Ectodermal cell (in vitro differentiated cells): ENCODE data around the gene PPIF.

Experiments used
- H3K27ac ChIP-seq: 2 replicates; pipeline ENCODE4 v1.7.0; 2013; ENCODE audit warnings: mild to moderate bottlenecking, low read depth, low read length; ENCODE audit not compliant: insufficient read depth, poor library complexity, severe bottlenecking
- H3K27me3 ChIP-seq: 2 replicates; pipeline ENCODE4 v1.7.0; 2013; ENCODE audit warnings: mild to moderate bottlenecking, low read length; ENCODE audit not compliant: insufficient read depth, control insufficient read depth, poor library complexity, severe bottlenecking
- H3K36me3 ChIP-seq: one replicate; pipeline ENCODE4 v1.7.0; 2013; ENCODE audit warnings: low read length; ENCODE audit not compliant: control insufficient read depth, insufficient read depth
- H3K4me1 ChIP-seq: one replicate; pipeline ENCODE4 v1.7.0; 2013; ENCODE audit warnings: low read length; ENCODE audit not compliant: control insufficient read depth, insufficient read depth
- H3K4me3 ChIP-seq: 2 replicates; pipeline ENCODE4 v1.7.0; 2013; ENCODE audit warnings: low read depth, low read length, control low read depth; ENCODE audit not compliant: insufficient read depth
- H3K9me3 ChIP-seq: 2 replicates; pipeline ENCODE4 v1.7.0; 2013; ENCODE audit warnings: mild to moderate bottlenecking, low read length, moderate library complexity; ENCODE audit not compliant: control insufficient read depth
- WGBS, 2 experiments: methylation state at CpG; one replicate each; pipeline ENCODE4 v1.1.7; 2013; ENCODE audit warnings: missing lambda C conversion rate in 2 of 2; 5-methylcytosine and 5-hydroxymethylcytosine counted together

The PPIF gene

DNA sequence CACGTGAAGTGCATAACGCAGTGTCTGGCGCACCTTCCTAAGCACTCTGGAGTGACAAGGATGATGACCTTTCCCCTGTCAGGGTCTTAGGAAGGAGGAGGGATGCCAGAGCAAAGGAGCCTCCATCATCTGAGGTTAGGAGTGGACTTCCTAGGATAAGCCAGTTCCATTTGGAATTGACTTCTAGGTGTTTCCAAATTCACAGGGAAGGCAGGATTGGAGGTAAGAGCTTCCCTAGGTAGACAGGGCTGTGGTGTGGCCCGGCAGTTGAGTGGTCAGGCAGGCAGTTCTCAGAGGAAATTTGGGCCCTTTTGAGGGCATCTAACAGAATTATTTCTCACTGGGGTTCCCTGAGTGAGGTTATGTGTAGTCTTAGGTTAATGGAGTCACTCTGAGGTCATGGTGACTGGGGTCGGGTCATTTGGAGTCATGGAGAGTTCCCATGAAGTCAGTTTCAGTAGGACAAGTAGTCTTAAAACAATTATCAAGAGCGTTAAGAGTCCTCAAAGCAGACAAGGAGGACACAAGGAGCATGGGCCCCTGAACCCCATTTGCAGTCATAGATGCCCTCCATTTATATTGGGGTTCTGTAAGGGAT, 8.2 kb downstream of the PPIF start:
- Histone ChIP-seq H3K4me3 (no peak overlapping the region), H3K4me1 (no peaks in the 10 kb centered on the region), H3K27me3 (no peaks in the 10 kb centered on the region), H3K27ac (no peak overlapping the region), H3K9me3 (no peaks in the 10 kb centered on the region), H3K36me3 (peaks cover 16% of the 10 kb centered on the region)
- 79 to 83% methylated on average over 6 of the region's 6 CpGs for WGBS, 2 experiments

DNA sequence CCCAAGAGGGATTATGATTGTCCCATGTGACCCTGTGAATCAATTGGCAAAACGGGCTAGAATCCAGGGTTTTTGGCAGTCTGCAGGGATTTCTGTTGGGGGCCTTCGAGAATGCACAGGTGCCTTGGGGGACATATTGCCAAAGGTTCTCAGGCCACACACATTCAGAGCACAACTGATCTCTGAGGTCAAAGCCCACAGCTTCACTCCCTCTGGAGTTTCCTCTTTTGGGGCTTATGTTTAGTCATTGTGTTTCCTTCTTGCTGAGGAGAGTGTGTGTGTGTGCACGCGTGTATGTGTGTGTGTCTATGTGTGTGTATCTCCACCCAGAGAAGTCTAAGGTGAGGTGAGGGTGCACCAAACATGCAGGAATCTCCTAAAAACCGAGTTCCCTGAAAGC, 8.8 kb downstream of the PPIF start:
- H3K4me3 ChIP-seq: no peak overlapping the region
- H3K27me3 ChIP-seq: no peaks in the 10 kb centered on the region
- H3K27ac ChIP-seq: no peak overlapping the region
- no peaks in the 10 kb centered on the region for H3K4me1 ChIP-seq
- 91 to 95% methylated on average over 5 of the region's 5 CpGs for WGBS, 2 experiments
- peaks cover 13% of the 10 kb centered on the region for H3K36me3 ChIP-seq
- H3K9me3 ChIP-seq: no peaks in the 10 kb centered on the region

DNA sequence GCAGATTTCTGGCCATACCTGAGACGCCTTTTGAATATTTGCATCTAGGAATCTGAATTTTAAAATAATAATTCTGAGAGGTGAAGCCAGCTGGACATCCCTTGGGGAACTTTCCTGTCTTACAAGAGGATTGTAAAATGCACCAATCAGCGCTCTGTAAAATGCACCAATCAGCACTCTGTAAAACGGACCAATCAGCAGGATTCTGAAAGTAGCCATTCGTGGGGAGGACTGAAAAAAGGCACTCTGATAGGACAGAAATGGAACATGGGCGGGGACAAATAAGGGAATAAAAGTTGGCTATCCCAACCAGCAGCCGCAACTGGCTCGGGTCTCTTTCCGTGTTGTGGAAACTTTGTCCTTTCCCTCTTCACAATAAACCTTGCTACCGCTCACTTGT, 9.9 kb downstream of the PPIF start:
- WGBS, 2 experiments: 92 to 94% methylated on average over 9 of the region's 9 CpGs
- Histone ChIP-seq H3K27me3 (no peaks in the 10 kb centered on the region), H3K4me1 (no peaks in the 10 kb centered on the region), H3K4me3 (no peak overlapping the region), H3K9me3 (no peaks in the 10 kb centered on the region), H3K36me3 (peaks cover 13% of the 10 kb centered on the region), H3K27ac (no peak overlapping the region)

DNA sequence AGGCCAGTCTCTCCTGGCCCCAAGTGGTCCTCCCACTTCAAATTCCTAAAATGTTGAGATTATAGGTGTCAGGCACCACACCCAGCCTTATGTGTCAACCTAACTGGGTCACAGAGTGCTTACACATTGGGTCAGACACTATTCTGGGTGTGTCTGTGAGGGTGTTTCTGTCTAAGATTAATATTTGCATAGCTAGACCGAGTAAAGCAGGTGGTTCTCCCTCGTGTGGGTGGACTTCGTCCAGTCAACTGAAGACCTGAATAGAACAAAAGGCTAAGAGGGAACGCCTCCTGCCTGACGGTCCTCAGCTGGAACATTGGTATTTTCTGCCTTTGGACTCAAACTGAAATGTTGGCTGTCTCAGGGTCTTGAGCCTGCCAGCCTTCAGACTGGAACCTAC, 11.5 kb downstream of the PPIF start:
- Histone ChIP-seq H3K27me3 (no peaks in the 10 kb centered on the region), H3K36me3 (peaks cover 2% of the 10 kb centered on the region), H3K9me3 (no peaks in the 10 kb centered on the region), H3K4me1 (no peaks in the 10 kb centered on the region), H3K4me3 (no peak overlapping the region), H3K27ac (no peak overlapping the region)
- WGBS, 2 experiments: 86 to 88% methylated on average over 5 of the region's 5 CpGs

DNA sequence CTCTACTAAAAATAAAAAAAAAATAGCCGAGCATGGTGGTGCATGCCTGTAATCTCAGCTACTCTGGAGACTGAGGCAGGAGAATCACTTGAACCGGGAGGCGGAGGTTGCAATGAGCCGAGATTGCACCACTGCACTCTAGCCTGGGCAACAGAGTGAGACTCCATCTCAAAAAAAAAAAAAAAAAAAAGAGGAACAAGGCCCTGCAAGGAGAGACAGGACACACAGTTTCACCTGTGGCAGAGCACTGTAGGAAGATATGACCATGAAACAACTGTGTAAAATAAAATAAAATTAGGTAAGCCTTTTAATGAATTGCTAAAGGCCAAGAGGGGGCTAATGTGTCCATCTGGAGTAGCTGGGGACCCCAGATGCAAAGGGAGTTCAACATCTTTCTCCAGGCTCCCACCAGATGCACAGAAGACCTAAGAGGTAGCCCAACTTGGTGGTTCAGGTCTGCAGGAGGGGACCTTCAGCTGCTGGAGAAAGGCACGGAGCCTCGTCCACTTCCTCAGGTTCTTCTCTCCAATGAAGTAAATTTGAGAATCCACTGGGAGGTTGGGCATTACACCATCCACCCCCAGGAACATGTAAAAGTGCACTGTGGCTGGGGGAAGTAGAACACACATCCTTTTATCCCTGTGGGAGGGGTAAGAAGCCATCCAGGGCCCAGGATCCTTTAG, 12.7 kb downstream of the PPIF start:
- no peak overlapping the region for H3K27ac ChIP-seq
- 90 to 94% methylated on average over 6 of the region's 6 CpGs for whole genome bisulfite sequencing, 2 experiments
- H3K4me1 ChIP-seq: no peaks in the 10 kb centered on the region
- H3K4me3 ChIP-seq: no peak overlapping the region
- no peaks in the 10 kb centered on the region for H3K9me3 ChIP-seq
- H3K27me3 ChIP-seq: no peaks in the 10 kb centered on the region
- no peaks in the 10 kb centered on the region for H3K36me3 ChIP-seq

DNA sequence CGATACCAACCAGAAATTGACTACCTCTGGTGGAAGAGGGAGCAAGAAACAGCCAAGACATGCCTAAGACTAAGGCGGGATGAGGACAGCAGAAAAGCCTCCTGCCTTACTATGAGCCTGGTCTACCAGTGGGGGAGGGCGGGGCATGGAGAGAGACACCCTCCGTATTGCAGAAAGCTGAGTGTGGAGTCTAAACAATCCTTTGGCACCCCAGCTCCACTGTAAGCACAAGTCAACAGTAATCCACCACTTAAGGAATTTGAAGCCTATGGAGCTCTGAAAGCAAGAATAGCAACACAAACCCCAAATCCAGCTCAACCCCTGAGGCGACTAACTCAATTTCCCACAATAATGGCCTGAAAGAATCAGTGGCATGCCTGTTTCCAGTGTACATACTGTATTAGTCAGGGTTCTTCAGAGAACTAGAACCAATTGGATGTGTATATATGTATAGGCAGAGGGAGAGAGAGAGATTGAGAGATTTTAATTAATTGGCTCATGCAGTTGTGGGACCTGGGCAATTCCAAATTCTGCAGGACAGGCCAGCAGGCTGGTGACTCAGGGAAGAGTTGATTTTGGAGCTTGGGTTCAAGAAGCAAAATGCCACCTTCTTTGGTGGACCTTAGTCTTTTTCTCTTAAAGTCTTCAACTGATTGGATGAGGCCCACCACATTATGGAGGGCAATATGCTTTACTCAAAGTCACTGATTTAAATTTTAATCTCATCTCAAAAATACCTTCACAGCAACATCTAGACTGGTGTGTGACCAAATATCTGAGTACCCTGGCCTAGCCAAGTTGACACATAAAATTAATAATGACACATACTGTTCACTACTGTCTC, 13.5 kb downstream of the PPIF start:
- WGBS, 2 experiments: 86 to 92% methylated on average over 5 of the region's 5 CpGs
- H3K9me3 ChIP-seq: no peaks in the 10 kb centered on the region
- no peak overlapping the region for H3K27ac ChIP-seq
- H3K36me3 ChIP-seq: no peaks in the 10 kb centered on the region
- H3K27me3 ChIP-seq: no peaks in the 10 kb centered on the region
- H3K4me3 ChIP-seq: no peak overlapping the region
- no peaks in the 10 kb centered on the region for H3K4me1 ChIP-seq

DNA sequence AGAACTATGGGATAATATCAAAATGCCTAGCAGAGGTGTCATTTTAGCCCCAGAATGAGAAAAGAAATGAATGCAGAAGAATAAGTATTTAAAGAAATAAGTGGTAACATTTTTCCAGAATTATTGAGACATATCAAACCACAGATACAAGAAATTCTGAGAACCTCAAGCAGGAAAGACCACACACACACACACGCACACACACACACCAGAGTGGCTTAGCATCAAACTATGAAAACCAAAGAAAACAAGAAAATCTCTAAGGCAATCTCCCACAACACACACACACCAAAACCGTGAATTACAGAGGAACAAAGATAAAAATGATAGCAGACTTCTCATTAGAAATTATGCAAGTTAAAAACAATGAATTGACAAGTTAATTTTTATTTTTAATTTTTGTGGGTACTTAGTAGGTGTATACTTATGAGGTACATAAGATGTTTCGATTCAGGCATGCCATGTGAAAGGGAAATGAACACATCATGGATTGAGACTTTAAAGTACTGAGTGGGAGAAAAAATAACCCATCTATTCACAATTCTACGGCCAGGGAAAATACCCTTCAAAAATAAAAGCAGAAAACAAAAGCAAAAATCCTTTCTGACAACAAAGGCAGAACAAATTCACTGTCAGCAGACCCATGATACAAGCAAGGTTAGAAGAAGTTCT, 14.6 kb downstream of the PPIF start:
- no peaks in the 10 kb centered on the region for H3K36me3 ChIP-seq
- H3K9me3 ChIP-seq: no peaks in the 10 kb centered on the region
- WGBS, 2 experiments: 83 to 95% methylated on average over 2 to 4 of the region's 4 CpGs
- no peak overlapping the region for H3K27ac ChIP-seq
- no peaks in the 10 kb centered on the region for H3K4me1 ChIP-seq
- no peaks in the 10 kb centered on the region for H3K27me3 ChIP-seq
- H3K4me3 ChIP-seq: no peak overlapping the region

DNA sequence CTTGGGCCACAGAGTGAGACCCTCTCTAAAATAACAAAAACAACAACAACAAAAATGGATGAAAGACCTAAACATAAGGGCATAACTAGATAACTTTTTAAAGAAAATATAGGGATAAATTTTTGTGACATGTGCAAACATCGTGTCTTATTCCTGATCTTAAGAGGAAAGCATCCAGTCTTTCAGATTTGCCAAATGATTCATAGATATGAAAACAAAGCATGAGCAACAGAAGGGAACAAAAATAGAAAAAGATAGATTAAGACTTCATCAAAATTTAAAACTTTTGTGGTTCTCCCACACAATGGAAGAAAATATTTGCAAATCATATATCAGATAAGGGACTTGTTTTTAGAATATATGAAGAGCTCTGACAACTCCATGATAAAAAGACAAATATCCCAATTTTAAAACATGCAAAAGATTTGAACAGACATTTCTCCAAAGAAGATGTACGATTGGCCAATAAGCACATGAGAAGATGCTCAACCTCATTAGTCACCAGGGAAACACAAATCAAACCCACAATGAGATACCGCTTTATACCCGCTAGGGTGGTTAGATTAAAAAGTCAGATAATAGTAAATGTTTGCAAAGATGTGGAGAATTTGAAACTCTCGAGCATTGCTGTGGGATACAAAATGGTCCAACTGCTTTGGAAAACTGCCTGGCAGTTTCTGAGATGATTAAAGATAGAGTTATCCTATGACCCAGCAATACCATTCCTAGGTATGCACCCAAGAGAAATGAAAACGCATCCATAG, 20.3 kb downstream of the PPIF start:
- no peaks in the 10 kb centered on the region for H3K36me3 ChIP-seq

DNA sequence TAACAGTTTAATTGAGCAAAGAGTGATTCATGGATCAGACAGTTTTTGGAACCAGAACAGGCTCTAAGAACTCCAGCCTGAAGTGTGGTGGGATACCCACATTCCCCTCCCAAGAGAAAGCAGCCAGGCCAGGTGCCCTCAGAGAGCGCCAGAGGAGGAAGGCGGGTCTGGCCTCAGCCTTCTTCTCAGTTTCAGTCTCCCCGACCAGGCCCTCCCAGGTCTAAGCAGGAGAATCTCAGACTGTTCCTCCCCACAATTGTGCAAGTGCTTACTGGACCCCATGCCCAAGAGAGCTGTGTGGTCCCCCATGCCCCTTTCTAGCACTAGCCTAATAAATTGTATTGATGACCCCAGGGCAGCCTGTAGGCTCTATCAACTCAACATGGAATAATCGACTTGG, 25.6 kb downstream of the PPIF start:
- Histone ChIP-seq H3K27me3 (no peaks in the 10 kb centered on the region), H3K27ac (no peak overlapping the region), H3K9me3 (no peaks in the 10 kb centered on the region), H3K4me3 (no peak overlapping the region), H3K4me1 (no peaks in the 10 kb centered on the region), H3K36me3 (no peaks in the 10 kb centered on the region)
- 65 to 88% methylated on average over 3 to 4 of the region's 4 CpGs for WGBS, 2 experiments

More for the DNA sequence above, 20.3 kb downstream of the PPIF start:
- H3K4me1 ChIP-seq: no peaks in the 10 kb centered on the region
- 93 to 95% methylated on average over 5 to 6 of the region's 6 CpGs for WGBS, 2 experiments
- no peak overlapping the region for H3K4me3 ChIP-seq
- no peaks in the 10 kb centered on the region for H3K27me3 ChIP-seq
- no peaks in the 10 kb centered on the region for H3K9me3 ChIP-seq
- no peak overlapping the region for H3K27ac ChIP-seq
